Fibroblast of skin of back (primary cell): ENCODE results near the gene AUTS2.

Source experiments
- DNase-seq: peaks from one replicate; pipeline ENCODE4 v3.0.0-alpha.2; 2013

AUTS2 gene

DNA sequence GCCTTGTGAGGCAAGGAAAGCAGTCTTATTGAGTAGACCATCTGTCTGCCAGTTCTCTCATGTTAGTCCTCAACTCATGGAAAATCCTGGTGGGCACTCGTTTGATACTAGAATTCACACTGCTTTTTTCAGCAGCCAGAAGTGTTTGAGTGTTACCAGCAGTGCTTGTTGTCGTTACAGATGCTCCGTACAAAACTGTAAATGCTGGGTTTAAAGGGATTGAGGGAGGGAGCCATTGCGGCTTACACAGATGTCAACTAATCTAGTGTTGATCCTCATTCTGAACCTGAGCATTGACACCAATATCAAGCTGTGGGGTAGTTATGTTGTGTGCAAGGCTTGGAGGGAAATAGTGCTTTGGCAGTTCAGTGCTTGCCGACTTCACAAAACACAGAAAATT, 348.6 kb downstream of the AUTS2 start:
- no peak for DNase-seq

DNA sequence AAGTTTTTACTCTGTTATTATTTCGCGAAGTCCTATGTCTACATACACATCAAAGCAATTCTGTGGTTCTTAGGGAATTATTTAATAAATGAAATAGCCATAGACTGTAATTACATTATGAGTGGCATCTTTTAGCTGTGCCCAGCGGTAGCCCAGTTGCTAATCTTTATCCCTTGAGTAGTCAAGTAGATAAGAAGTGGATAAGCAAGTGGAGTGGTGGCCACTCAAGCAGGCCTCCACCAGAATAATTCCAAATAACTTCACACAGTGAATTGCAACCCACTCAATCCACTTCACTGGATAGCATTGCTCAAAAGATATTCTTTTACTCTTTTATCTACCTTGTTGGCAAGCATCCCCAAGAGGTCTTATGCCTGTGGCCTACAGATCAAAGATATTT, 349.7 kb downstream of the AUTS2 start:
- no peak for DNase-seq

DNA sequence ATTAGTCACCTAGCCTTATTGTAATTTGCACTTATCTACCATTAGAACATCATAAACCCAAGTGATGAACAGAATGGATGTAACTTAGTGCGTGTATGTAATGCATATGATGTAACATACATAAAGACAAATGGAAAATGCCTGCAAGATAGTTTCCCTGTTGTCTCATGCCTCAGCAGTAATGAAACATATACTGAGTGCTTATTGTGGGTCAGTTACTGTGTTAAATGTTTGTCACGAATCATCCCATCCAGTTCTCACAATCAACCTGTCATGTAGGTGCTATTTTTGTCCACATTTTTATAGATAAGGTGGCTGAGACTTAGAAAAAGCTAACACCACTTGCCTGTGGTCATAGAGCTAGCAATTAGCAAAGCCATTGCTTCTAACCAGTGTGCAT, 350.8 kb downstream of the AUTS2 start:
- DNase-seq, result no peak

DNA sequence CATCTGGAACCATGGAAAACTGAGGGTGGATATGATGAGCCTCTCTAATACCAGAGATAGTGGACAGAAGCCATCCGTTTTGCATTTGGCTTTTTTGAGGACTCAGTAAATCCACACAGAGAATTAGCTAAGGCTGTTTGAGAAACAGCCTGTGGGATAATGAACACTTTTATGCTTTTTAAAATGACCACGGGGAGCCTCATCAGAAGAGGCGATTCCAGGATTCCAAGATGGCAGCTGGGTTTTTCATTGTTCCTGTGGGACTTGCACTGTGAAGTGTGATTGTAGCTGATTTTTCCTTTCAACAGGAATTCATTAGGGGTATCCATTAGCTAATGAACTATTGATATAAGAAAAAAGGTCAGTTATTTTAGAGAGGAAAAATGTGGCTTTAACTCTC, 353.2 kb downstream of the AUTS2 start:
- DNase-seq, result no peak

DNA sequence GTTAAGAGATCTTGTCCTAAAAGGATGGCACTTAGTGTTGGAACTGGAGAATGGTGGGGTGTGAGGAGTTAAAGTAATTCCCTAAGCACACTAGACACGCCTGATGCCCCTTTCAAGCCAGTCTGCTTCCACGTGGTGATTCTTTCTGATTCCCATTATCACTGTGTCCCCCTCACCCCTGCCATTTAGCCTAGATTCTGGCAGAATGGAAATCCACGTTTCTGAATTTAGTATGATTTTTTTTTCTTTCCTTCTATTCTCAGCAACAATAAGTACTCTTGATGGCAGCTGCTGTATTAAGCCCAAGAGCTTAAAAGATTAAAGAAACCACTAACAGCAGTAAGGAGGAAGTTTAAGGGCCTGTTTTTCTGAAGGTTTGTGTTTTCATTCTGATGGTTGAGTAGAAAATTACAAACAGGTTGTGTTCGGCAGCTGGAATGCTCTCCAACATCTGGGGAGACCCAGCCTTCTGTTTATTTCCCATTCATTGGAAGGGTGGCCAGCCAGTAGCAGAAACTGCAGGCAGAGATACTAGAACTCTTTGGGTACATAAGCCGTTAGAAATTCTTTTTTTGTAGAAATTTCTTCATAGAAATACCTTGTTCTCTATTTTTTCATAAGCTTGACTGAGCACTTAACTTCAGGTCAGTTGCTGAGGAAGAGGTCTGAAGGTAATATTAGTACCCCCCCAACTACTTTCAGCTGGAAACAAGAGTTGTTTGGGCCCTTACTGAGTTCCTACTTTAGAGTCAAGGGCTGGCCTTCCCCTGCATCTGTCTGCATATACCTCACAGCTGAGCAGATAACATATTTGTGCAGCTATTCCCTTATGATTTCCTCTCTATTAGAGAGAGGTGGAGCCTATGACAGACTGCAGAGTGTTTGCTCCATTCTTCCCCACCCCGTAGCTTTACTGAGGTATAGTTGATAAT, 355.1 kb downstream of the AUTS2 start:
- no peak for DNase-seq

DNA sequence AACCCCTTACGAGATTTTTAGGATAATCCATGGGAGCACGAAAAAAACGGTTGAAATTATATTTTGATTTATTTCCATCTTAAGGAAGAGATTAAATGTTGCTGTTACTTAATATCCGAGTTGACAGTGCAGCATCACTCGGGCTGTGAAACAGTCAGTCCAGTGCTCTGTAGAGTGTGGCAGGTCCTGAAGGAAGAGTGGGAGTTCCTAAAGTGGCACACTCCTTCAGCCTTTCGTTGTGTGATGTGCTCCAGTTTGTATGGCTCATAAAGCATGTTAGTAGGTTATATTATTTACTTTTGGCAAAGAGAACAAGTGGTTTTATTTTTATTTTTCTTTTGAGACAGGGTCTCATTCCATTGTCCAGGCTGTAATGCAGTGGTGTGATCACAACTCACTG, 358.3 kb downstream of the AUTS2 start:
- DNase-seq, result no peak

DNA sequence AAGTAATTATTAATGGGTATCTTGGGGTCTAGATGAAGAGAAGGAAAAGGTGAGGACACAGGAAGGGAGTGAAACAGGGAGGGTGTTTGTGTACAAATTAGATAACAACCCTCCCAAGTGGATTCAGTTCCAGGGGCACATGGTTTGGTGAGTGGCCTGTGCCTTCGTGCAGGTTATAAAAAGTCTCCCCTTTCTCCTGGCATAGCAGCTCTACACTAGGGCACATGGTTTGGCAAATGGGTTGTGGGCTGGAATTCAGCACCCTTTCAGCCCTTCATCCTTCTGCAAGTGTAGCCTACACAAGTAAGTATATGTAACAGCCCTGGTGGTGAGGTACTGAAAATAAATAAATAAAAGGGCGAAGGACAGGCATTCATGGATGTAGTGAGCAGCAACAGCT, 359.4 kb downstream of the AUTS2 start:
- DNase-seq, result no peak

DNA sequence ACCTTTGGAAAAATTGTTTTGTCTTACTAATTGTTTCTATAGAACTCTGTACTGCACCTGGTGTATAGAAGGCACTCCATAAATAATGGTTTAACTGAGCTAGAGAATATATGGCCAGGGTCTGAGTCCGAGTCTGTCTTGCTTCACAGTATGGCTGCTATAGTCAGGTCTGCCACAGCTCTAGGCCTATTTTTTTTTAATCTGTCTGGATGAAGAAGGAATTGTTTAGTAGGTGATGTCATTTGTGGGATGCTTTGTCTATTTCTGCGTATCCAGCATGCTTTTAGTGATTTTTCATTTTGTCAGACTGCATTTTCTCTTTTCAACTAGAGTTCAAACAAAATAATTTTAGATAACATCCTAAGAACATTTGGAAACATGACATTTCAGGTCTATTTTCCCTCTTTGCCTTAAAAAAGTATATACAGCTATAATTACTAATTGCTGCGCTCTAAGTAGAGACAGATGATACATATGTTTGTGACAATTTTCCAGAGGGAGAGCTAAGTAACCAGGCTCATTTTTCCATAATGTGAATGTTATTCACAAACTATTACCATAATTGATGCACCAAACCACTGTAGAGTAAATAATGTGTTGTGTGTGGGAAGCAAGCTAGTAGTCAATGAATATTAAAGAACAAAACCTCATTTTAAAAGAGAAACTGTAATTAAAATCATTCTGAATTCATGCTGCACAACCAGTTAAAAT, 361.7 kb downstream of the AUTS2 start:
- DNase-seq, result peak; percentile 16

DNA sequence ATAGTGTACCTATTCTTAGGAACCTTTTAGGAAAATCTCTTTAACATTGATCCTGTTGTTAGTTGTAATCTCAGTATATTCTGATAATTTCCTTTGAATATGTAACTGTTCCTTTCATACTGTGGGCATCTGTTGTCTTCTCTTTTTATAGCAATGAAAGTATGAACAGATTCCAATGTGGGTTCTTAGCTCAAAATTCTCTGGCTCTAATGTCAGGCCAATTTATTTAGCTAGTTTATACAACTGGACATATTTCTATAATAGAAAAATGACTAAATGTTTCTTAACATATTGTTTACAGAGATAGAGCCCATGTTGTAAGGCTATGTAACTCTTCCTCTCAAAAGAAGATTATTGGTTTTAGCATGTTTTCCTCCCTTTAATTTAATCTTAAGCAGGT, 363.2 kb downstream of the AUTS2 start:
- no peak for DNase-seq

DNA sequence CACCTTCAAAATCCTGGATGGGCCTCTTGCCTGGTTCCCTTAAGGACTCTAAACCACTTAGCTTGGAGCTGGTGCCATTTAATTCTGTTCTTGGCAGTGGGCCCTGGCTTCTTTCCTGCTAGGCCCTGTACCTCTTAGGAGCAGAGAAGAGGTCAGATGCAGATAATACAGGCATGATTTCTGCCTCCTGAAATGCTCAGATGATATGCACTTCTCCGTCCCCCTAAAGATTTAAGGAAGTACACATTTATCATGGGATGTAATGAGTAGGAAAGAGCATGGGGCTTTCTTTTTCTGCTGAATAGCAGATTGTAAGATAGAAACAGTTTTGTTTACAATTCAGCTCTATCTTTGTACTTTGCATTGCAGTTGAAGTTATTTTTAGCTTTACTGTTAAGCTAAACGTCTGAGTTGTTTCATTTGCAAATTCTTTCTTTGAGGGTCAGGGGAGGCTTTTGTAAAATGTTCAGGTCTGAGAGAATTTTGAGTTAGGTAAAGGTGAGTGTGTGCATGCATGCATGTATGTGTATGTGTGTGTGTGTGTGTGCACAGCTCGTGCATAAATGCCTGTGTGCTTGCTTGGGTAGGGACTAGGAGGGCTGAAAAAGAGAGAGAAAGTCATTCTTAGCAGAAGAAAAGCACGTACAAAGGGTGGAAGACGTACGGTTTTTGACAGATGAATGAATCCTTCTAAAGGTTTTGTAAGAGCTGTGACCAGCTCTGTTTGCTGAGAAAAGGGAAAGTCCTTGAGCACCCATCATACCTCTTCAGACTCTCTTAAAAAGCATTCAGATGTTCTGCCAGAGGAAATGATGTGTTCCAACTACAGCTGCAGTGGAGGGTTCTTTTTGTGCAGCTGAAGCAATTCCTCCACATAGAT, 364.2 kb downstream of the AUTS2 start:
- no peak for DNase-seq

DNA sequence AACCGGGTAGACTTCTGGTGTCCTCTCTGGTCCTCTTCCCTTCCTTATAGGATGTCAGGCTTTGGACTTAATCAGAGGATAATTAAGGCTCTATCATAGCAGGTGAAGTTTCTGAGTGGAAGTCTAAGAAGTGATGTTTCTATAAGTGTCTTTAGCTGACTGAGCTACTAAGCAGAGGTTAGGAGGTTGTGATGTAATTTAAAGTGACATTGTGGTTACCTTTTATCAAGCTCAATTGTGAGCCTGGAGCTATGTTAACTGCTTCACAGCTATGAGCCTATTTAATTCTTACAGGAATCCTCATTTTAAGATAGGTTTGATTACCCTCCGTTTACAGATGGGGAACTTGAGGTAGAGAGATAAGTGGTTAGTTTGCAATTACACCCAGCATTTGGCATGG, 365.1 kb downstream of the AUTS2 start:
- DNase-seq, result no peak

DNA sequence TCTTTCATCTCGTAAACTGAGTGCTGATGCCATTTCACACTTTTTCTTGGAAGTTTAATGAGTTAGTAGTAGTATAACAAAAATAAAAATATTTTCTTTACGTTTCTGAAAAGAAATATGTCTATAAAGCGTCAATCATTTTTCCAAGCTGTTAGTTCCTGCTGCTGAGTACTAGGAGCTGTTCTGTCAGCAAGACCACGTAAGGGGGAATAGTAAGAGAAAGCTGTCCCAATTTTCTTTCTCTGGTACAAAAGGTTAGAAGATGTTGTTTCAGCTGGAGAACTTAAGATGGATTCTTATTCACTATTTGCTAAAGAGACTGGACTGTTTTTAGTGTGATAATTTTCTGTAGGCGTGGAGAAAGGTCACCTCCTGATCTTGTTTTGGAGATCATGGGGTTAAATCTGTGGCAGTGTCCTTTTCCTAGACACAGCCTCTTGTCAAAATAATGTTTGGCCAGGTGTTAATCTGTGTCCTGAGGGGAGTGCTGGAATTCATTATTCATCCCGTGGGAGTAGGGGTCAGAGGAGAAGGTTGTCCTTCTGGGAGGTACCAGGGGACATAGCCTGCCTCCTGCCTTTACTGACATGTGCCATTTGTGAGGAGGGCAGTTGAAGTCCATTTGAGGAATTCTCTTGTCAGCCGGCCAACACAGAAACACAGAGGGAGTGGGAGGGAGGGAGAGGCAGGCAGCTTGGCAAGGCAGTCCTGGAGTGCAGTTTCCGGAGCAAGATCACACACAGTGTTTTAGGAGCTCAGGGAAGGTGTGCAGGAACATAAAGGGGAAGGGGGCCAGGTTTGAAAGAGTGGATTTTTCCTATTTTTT, 368.7 kb downstream of the AUTS2 start:
- peak; percentile 8 for DNase-seq

DNA sequence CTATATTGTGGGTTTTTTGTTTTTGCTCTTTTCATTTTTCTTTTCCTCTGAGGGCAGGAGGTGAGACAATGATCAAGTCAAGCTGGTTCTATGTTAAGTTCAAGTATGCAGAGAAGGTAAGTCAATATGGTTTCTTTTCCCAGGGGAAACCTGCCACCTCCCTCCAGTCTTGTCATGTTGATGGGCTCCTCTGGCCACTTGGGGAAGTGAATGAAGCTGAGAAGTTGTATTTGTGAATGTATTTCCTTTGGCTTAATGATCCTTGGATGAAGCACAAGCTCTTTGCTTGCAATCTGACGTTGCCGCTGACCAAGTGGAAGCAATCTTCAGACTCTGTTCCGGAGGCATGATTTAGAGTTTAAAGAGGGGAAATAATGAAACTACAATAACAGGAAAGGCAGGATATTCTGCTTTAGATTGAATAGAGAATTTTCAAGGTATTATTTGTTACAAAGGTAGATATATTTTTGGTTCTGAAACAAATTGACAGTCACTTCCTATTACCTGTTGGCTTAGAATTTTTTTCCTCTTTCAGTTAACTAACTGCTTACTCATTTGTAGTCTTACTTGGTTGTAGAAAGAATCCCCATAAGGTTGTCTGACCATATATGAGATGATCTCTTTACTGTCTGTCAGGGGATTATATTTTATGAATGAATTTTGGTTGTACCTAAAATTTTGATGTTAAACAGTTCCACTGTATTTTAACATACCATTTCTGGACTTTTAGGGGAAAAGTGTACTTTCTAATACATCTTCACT, 369.6 kb downstream of the AUTS2 start:
- DNase-seq, result no peak

DNA sequence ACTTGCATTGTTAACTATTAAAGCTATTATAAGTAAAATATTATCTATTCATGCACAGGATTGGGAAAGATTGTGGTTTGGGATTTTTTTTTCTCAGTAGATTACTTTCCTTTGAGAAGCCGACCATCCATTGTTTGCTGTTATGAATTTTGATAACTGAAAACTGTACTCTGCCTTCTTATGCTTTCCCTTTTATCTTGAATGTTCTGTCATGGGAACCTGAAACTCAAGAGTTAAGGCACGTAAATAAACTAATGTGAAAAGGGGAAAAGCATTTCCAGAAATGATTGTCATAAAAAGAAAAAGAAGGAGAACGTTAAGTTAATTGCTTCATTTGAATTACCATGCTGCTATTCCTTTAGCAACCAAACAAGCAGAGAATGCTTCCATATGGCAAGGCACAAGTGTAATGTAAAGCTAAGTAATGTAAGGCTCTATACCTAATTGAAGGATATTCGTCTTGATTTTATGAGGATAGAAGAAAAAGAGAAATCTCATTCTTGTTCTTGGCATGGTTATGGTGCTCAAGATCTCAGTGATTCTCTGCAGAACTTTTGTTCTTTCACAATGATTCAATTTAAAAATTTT, 370.8 kb downstream of the AUTS2 start:
- no peak for DNase-seq

DNA sequence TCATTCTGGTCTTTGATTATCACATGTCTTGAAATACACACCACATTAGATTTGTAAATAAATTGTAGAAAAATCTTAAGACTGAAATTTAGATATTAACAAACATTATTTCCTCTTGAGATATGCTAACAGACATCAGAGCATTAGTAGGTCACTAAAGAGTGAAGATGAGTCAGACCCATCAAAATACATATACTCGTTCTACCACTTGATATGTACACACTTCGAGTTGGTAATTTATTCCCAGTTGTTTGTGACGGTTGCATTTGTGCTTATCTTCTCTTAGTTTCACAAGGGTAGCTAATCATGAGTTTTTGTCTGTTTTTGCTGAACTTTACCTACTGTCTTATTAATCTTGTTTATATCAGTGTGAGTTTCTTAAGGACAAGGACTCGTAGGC, 383.4 kb downstream of the AUTS2 start:
- peak; percentile 9 for DNase-seq

DNA sequence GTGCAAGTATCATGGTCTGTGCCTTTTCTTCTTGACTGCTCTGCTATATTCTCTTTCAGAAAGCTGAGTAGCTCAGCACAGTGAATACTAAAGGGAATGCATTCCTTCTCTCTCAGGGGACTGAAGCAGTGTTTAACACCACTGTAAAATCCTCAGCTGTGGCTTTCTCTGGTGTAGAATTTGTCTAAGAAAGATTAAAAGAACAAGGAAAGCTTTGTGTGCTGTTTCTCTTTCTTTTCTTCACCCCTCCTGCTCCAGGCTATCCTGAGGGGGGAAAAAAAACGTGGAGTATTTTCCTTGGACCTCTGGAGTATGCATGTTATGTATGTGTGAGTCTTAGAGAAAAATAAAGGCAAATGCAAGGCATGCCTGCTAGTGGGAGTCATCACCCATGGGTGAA, 383.9 kb downstream of the AUTS2 start:
- DNase-seq, result peak; percentile 86

DNA sequence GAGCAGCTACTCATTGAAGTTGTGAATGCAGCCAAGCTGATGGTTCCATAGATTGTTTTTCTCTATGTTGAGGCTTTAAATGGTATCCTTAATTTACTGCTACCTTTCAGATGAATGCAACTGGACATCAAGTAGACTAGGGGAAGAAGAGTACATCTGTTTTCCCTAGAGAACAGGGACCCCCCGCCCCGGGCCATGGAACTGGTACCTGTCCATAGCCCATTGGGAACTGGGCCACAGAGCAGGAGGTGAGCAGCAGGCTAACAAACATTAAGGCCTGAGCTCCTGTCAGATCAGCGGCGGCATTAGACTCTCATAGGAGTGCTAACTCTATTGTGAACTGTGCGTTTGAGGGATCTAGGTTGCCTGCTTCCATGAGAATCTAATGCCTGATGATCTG, 391.3 kb downstream of the AUTS2 start:
- no peak for DNase-seq

DNA sequence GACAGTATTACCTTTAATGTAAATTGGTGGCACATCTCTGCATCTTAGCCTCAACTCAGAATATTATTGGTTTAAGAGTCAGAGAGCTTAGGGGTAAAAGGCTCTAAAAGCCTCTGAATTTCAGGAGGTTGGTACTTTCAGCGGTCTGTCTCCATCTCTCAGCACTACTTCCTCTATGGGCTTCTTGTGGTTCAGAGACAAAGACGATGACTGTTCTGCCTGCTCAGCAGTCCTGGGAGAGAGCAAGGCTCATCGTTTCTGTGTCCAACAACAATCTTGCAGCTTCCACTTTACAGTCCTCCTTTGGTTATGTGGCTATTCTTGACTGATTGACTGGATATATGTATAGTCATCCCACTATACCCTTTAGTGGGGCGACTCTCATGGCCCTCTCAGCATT, 394.7 kb downstream of the AUTS2 start:
- DNase-seq, result no peak

DNA sequence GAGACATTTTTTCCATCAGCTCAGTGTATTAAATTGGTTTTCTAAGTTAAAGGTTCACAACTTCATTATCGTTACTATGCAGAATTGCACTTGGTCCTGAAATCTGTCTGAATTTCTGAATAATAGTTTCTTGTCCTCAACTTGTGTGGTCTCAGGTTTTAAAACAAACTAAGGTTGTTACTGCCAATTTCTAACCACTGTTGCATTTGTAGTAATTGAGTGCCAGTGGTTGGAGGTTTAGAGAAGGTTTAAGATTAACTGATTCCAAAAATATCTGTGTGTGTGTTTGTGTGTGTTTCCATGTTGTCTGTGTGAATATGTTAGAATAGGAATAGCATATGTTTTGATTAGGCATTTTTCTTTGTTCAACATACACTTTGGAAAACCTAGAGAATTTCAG, 395.9 kb downstream of the AUTS2 start:
- DNase-seq, result no peak

DNA sequence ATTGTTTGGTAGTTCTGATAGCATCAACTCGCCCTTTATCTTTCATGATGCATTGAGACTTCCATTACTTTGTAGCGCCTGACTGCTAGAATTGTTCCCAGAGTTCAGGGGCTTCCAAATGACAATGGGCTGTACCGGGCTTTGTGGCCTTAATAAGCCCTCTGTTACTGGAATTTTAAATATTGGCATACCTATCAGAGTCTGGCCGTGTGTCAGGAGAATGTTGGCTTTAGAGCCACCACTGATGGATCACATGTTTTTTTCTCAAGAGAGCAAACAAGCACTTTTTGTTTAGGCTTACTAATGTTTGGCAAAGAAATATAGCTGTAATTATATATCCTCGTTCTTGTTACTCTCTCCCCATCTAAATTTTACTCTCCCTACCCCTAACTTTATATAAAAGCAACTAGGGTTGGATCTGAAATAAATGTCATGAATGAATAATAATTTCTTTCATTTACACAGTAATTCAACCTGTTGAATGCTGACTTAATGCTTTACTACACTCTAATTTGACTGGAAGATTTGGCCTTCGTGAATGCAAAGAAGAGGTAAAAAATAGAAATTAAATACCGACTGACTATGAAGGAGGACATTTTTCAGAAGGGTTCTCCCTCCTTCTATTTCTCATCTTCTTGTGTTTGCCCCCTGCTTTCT, 396.7 kb downstream of the AUTS2 start:
- DNase-seq, result no peak
